IPS-NIHi7 (cell line): ENCODE data around the gene CREBL2.
"Not testable (repeated sequence)": the region's sequence is repeated elsewhere in the genome, so short reads cannot be mapped to it uniquely, and the experiment has no call there.

Experiments used
- DNase-seq: peaks from one replicate; pipeline ENCODE4 v3.0.0; 2012; ENCODE audit warnings: mixed read lengths; ENCODE audit errors: extremely low spot score

CREBL2 gene

GRCh38 chr12:12596598-12596997 lies 15.1 kb upstream of the CREBL2 start:
- not testable (repeated sequence) for DNase-seq

- DNase-seq, result no peak
Observed at GRCh38 chr12:12598864-12599263, 12.8 kb upstream of the CREBL2 start.

- no peak for DNase-seq
Observed at GRCh38 chr12:12599750-12600643, 11.7 kb upstream of the CREBL2 start.

GRCh38 chr12:12600659-12601058 lies 11.0 kb upstream of the CREBL2 start:
- DNase-seq, result no peak

- DNase-seq, result no peak
Observed at GRCh38 chr12:12604740-12605139, 6.9 kb upstream of the CREBL2 start.

- DNase-seq, result no peak
Observed at GRCh38 chr12:12606781-12607589, 4.7 kb upstream of the CREBL2 start.

GRCh38 chr12:12608557-12608957 lies 3.1 kb upstream of the CREBL2 start:
- no peak for DNase-seq

GRCh38 chr12:12609692-12610091 lies 2.0 kb upstream of the CREBL2 start:
- no peak for DNase-seq

- no peak for DNase-seq
Observed at GRCh38 chr12:12610711-12611110, 965 bp upstream of the CREBL2 start.

- peak; percentile 36 for DNase-seq
Observed at GRCh38 chr12:12612358-12612757, 682 bp downstream of the CREBL2 start.

GRCh38 chr12:12613344-12613743 lies 1.7 kb downstream of the CREBL2 start:
- no peak for DNase-seq

GRCh38 chr12:12614342-12614741 lies 2.7 kb downstream of the CREBL2 start:
- DNase-seq, result no peak

GRCh38 chr12:12616512-12617310 lies 5.0 kb downstream of the CREBL2 start:
- no peak for DNase-seq

- DNase-seq, result not testable (repeated sequence)
Observed at GRCh38 chr12:12618064-12618463, 6.4 kb downstream of the CREBL2 start.

- no peak for DNase-seq
Observed at GRCh38 chr12:12620730-12621315, 9.1 kb downstream of the CREBL2 start.

GRCh38 chr12:12622418-12622817 lies 10.7 kb downstream of the CREBL2 start:
- no peak for DNase-seq

GRCh38 chr12:12624498-12624992 lies 12.9 kb downstream of the CREBL2 start:
- no peak for DNase-seq

GRCh38 chr12:12626471-12626870 lies 14.8 kb downstream of the CREBL2 start:
- DNase-seq, result no peak

GRCh38 chr12:12627308-12627827 lies 15.7 kb downstream of the CREBL2 start:
- no peak for DNase-seq

GRCh38 chr12:12628013-12628412 lies 16.3 kb downstream of the CREBL2 start:
- DNase-seq, result no peak

- DNase-seq, result no peak
Observed at GRCh38 chr12:12630850-12631249, 19.2 kb downstream of the CREBL2 start.
